DOHH2 (cell line): ENCODE measurements around the gene THSD7A.

Source experiments
- EZH2phosphoT487 ChIP-seq: fragments of 200-600 bp; sonication (generic); IDR thresholded peaks from 2 replicates; pipeline ENCODE4 v1.6.1; 2017; ENCODE audit warnings: borderline replicate concordance, mild to moderate bottlenecking, antibody characterized with exemption, low read length, moderate library complexity, mixed read lengths
- TF ChIP-seq, protein P1 (sequence below): fragments of 200-600 bp; sonication (generic); IDR thresholded peaks from one replicate; pipeline ENCODE4 v1.5.1; 2014; ENCODE audit warnings: antibody characterized with exemption, mild to moderate bottlenecking, low read depth, low read length; ENCODE audit not compliant: poor library complexity, severe bottlenecking

- TF ChIP-seq, protein P1, sequence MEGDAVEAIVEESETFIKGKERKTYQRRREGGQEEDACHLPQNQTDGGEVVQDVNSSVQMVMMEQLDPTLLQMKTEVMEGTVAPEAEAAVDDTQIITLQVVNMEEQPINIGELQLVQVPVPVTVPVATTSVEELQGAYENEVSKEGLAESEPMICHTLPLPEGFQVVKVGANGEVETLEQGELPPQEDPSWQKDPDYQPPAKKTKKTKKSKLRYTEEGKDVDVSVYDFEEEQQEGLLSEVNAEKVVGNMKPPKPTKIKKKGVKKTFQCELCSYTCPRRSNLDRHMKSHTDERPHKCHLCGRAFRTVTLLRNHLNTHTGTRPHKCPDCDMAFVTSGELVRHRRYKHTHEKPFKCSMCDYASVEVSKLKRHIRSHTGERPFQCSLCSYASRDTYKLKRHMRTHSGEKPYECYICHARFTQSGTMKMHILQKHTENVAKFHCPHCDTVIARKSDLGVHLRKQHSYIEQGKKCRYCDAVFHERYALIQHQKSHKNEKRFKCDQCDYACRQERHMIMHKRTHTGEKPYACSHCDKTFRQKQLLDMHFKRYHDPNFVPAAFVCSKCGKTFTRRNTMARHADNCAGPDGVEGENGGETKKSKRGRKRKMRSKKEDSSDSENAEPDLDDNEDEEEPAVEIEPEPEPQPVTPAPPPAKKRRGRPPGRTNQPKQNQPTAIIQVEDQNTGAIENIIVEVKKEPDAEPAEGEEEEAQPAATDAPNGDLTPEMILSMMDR: no peak
- no peak for TF ChIP-seq EZH2phosphoT487
These were observed 150.5 kb downstream of the THSD7A start for GRCh38 chr7:11681461-11681860.
